Astrocyte (in vitro differentiated cells and primary cell): ENCODE results near the gene OR6N1. TPM values are rescaled to one million over a fixed set of nuclear protein-coding genes. Genes with fewer than 3 reads are reported as not detected.

Experiments
- DNase-seq: peaks from one replicate; pipeline ENCODE4 v3.0.0-alpha.2; 2010; ENCODE audit warnings: low read depth
- FAIRE-seq: peaks from 2 replicates; lab custom pipeline; 2011; peaks lifted over from hg19 to GRCh38; lab: Jason Lieb, UNC
- H2AFZ ChIP-seq: 2 replicates; pipeline ENCODE4 v1.6.0; 2012; ENCODE audit warnings: low read depth, low read length, inconsistent platforms
- H3K27ac ChIP-seq: 2 replicates; pipeline ENCODE4 v1.5.1; 2011; ENCODE audit warnings: low read depth, low read length, inconsistent platforms
- H3K27me3 ChIP-seq: 2 replicates; pipeline ENCODE4 v1.6.0; 2011; ENCODE audit warnings: low read length, inconsistent platforms; ENCODE audit not compliant: insufficient read depth
- H3K36me3 ChIP-seq: 2 replicates; pipeline ENCODE4 v1.5.1; 2011; ENCODE audit warnings: low read length, inconsistent platforms; ENCODE audit not compliant: insufficient read depth
- H3K4me1 ChIP-seq: 2 replicates; pipeline ENCODE4 v1.5.1; 2011; ENCODE audit warnings: low read length, inconsistent platforms; ENCODE audit not compliant: insufficient read depth
- H3K4me2 ChIP-seq: 2 replicates; pipeline ENCODE4 v1.6.0; 2012; ENCODE audit warnings: low read length, inconsistent platforms
- H3K4me3 ChIP-seq: 2 replicates; pipeline ENCODE4 v1.5.1; 2011; ENCODE audit warnings: low read depth, mild to moderate bottlenecking, low read length, inconsistent platforms; ENCODE audit not compliant: insufficient read depth
- H3K79me2 ChIP-seq: 2 replicates; pipeline ENCODE4 v1.6.0; 2012; ENCODE audit warnings: mild to moderate bottlenecking, low read length, inconsistent platforms; ENCODE audit not compliant: insufficient read depth
- H3K9ac ChIP-seq: 2 replicates; pipeline ENCODE4 v1.6.0; 2012; ENCODE audit warnings: mild to moderate bottlenecking, low read length, inconsistent platforms
- H3K9me3 ChIP-seq: 2 replicates; pipeline ENCODE4 v1.5.1; 2012; ENCODE audit warnings: low read depth, mild to moderate bottlenecking, low read length, inconsistent platforms; ENCODE audit not compliant: insufficient read depth
- H4K20me1 ChIP-seq: 2 replicates; pipeline ENCODE4 v1.6.0; 2012; ENCODE audit warnings: low read length, inconsistent platforms; ENCODE audit not compliant: insufficient read depth
- H3K27ac Mint-ChIP-seq: one replicate; pipeline ENCODE4 v1.8.0; 2021; ENCODE audit warnings: mild to moderate bottlenecking, mixed read lengths; ENCODE audit not compliant: unreplicated experiment
- H3K27me3 Mint-ChIP-seq: one replicate; pipeline ENCODE4 v1.8.0; 2021; ENCODE audit warnings: low read depth, mixed read lengths; ENCODE audit not compliant: unreplicated experiment
- H3K36me3 Mint-ChIP-seq: one replicate; pipeline ENCODE4 v1.8.0; 2021; ENCODE audit warnings: low read depth, mixed read lengths; ENCODE audit not compliant: unreplicated experiment
- H3K4me1 Mint-ChIP-seq: one replicate; pipeline ENCODE4 v1.8.0; 2021; ENCODE audit warnings: low read depth, mixed read lengths; ENCODE audit not compliant: unreplicated experiment
- H3K4me3 Mint-ChIP-seq: one replicate; pipeline ENCODE4 v1.8.0; 2021; ENCODE audit warnings: mild to moderate bottlenecking, moderate library complexity, mixed read lengths; ENCODE audit not compliant: unreplicated experiment
- H3K9me3 Mint-ChIP-seq: one replicate; pipeline ENCODE4 v1.8.0; 2021; ENCODE audit warnings: mild to moderate bottlenecking, mixed read lengths; ENCODE audit not compliant: unreplicated experiment
- EZH2 ChIP-seq: IDR thresholded peaks from 2 replicates; pipeline ENCODE4 v1.6.1; 2012; ENCODE audit warnings: mild to moderate bottlenecking, low read length, inconsistent platforms; ENCODE audit not compliant: insufficient read depth
- total RNA-seq: library from RNA; stranded (reverse); gene quantifications from 2 replicates; pipeline ENCODE4 v1.2.1, GENCODE V29; 2021
- TF ChIP-seq, protein P1 (sequence below): IDR thresholded peaks from 2 replicates; pipeline ENCODE4 v1.5.1; 2011; ENCODE audit warnings: low read depth, mild to moderate bottlenecking, inconsistent platforms, low read length, moderate library complexity; ENCODE audit not compliant: insufficient read depth

The OR6N1 gene
- total RNA-seq, 1 donor from 2014 or later: not detected

DNA sequence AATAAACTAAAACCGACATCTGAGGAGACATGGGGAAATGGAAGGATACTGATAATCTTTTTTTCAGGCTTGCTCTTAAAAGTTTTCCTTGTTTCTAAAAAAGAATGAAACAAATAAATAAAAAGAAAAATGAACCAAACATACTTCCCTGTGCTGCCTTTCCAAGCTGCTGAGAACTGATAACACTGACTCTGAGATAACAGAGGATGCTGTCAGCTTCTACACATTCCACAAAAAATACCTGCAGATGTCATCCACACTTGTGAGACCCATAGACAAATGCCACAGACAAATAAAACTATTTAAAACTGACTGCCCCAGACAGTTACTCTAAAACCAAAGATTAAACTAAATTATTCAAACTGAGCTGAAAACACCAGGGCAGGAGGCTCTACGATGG lies 39.5 kb downstream of the OR6N1 start:
- FAIRE-seq (no peak), DNase-seq (no peak)
- H3K9me3 Mint-ChIP-seq: no peaks in the 10 kb centered on the region
- H3K27me3 Mint-ChIP-seq: peaks cover 2% of the 10 kb centered on the region
- no peaks in the 10 kb centered on the region for H3K9me3 ChIP-seq
- H3K27me3 ChIP-seq: no peaks in the 10 kb centered on the region
- TF ChIP-seq, protein P1, sequence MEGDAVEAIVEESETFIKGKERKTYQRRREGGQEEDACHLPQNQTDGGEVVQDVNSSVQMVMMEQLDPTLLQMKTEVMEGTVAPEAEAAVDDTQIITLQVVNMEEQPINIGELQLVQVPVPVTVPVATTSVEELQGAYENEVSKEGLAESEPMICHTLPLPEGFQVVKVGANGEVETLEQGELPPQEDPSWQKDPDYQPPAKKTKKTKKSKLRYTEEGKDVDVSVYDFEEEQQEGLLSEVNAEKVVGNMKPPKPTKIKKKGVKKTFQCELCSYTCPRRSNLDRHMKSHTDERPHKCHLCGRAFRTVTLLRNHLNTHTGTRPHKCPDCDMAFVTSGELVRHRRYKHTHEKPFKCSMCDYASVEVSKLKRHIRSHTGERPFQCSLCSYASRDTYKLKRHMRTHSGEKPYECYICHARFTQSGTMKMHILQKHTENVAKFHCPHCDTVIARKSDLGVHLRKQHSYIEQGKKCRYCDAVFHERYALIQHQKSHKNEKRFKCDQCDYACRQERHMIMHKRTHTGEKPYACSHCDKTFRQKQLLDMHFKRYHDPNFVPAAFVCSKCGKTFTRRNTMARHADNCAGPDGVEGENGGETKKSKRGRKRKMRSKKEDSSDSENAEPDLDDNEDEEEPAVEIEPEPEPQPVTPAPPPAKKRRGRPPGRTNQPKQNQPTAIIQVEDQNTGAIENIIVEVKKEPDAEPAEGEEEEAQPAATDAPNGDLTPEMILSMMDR: no peak
- no peak for TF ChIP-seq EZH2
- H3K36me3 ChIP-seq: no peaks in the 10 kb centered on the region
- no peaks in the 10 kb centered on the region for H4K20me1 ChIP-seq
- H3K4me3 Mint-ChIP-seq: no peak overlapping the region
- H3K4me2 ChIP-seq: no peak overlapping the region
- H3K36me3 Mint-ChIP-seq: no peaks in the 10 kb centered on the region
- peaks cover 4% of the 10 kb centered on the region for H3K4me1 Mint-ChIP-seq
- no peaks in the 10 kb centered on the region for H3K79me2 ChIP-seq
- no peak overlapping the region for H2AFZ ChIP-seq
- H3K4me1 ChIP-seq: no peaks in the 10 kb centered on the region
- H3K9ac ChIP-seq: no peak overlapping the region
- H3K4me3 ChIP-seq: no peak overlapping the region
- no peak overlapping the region for H3K27ac Mint-ChIP-seq
- H3K27ac ChIP-seq: no peak overlapping the region

DNA sequence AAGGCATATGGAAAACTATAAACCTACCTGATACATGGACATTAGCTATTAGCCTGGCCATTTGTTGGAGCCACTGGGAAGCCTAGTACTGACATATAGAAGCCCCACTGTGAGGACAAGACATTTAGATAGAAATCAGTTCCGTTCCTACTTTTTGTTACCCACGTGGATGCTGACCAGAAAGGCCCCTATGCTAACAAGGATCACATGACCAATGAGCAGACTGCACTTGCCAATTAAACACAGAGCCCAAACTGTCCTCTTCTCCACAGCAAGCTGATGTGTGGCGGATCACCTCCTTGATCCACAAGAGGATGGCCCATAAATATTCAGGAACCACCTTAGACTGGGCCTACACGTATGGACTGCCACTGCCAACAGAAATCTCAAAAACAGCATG lies 40.3 kb downstream of the OR6N1 start:
- FAIRE-seq (no peak), DNase-seq (no peak)
- Histone ChIP-seq H3K36me3 (no peaks in the 10 kb centered on the region), H2AFZ (no peak overlapping the region), H3K27ac (no peak overlapping the region), H3K79me2 (no peaks in the 10 kb centered on the region), H3K4me2 (no peak overlapping the region), H3K4me3 (no peak overlapping the region), H3K27me3 (no peaks in the 10 kb centered on the region), H3K9me3 (no peaks in the 10 kb centered on the region), H3K4me1 (no peaks in the 10 kb centered on the region), H3K9ac (no peak overlapping the region), H4K20me1 (no peaks in the 10 kb centered on the region)
- Mint-ChIP-seq H3K27ac (no peak overlapping the region), H3K4me3 (no peak overlapping the region), H3K9me3 (no peaks in the 10 kb centered on the region), H3K36me3 (no peaks in the 10 kb centered on the region), H3K27me3 (peaks cover 2% of the 10 kb centered on the region), H3K4me1 (peaks cover 4% of the 10 kb centered on the region)
- no peak for TF ChIP-seq EZH2
- TF ChIP-seq, protein P1: no peak

DNA sequence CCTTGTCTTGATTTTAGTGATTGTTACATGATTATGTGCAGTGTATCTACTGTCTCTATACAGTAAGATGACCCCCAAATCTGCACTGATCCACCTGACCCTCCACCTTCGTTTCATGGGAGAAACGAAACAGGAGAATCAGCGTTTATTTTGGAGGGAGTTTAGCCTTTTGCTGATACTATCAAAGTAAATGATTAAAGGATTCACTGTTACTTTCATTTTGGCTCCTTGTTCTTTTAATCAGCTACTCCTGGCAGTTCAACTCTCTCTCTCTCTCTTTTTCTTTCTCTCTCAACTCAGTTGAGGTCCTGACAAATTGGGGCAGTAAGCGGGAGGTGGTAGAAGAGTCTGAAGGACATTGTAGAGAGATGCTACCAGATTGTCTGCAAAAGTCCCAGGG lies 41.5 kb downstream of the OR6N1 start:
- no peaks in the 10 kb centered on the region for H3K4me1 ChIP-seq
- H3K27me3 ChIP-seq: no peaks in the 10 kb centered on the region
- DNase-seq (no peak), FAIRE-seq (no peak)
- no peak overlapping the region for H3K9ac ChIP-seq
- H4K20me1 ChIP-seq: no peaks in the 10 kb centered on the region
- no peak overlapping the region for H3K27ac ChIP-seq
- no peaks in the 10 kb centered on the region for H3K79me2 ChIP-seq
- Mint-ChIP-seq H3K27ac (no peak overlapping the region), H3K4me3 (no peak overlapping the region), H3K36me3 (no peaks in the 10 kb centered on the region), H3K4me1 (peaks cover under 1% of the 10 kb centered on the region), H3K9me3 (no peaks in the 10 kb centered on the region), H3K27me3 (peaks cover 2% of the 10 kb centered on the region)
- no peak overlapping the region for H2AFZ ChIP-seq
- no peak overlapping the region for H3K4me3 ChIP-seq
- no peak for TF ChIP-seq EZH2
- TF ChIP-seq, protein P1: no peak
- no peak overlapping the region for H3K4me2 ChIP-seq
- no peaks in the 10 kb centered on the region for H3K36me3 ChIP-seq
- no peaks in the 10 kb centered on the region for H3K9me3 ChIP-seq
